Neutrophil (primary cell): Measurements from ENCODE around the gene MYH15.

Experiments
- H3K27ac ChIP-seq: fragments of 200-600 bp; sonication (generic); 2 replicates; pipeline ENCODE4 v1.5.1; 2016; ENCODE audit warnings: mild to moderate bottlenecking, moderate library complexity
- H3K27me3 ChIP-seq: fragments of 200-600 bp; sonication (generic); 2 replicates; pipeline ENCODE4 v1.6.0; 2016; ENCODE audit warnings: mild to moderate bottlenecking
- H3K36me3 ChIP-seq: fragments of 200-600 bp; sonication (generic); 2 replicates; pipeline ENCODE4 v1.5.1; 2017
- H3K4me1 ChIP-seq, 2 experiments: fragments of 200-600 bp in 1 of 2; sonication (generic) in 1 of 2; 1 replicate in 1 of 2; 2 replicates in 1 of 2; pipeline versions ENCODE4 v1.5.1 to v1.6.1; 2013 to 2016; ENCODE audit warnings: low read depth in 1 of 2, low read length in 1 of 2, mild to moderate bottlenecking in 1 of 2, moderate library complexity in 1 of 2; ENCODE audit not compliant: control insufficient read depth in 1 of 2, insufficient read depth in 1 of 2
- H3K4me3 ChIP-seq, 2 experiments: fragments of 200-600 bp in 1 of 2; sonication (generic) in 1 of 2; 1 replicate in 1 of 2; 2 replicates in 1 of 2; pipeline ENCODE4 v1.5.1; 2013 to 2016; ENCODE audit warnings: low read depth in 1 of 2, low read length in 1 of 2, mild to moderate bottlenecking in 1 of 2, moderate library complexity in 1 of 2
- H3K9me3 ChIP-seq: fragments of 200-600 bp; sonication (generic); 2 replicates; pipeline ENCODE4 v1.5.1; 2016
- TF ChIP-seq, protein P1 (sequence below): fragments of 200-600 bp; sonication (generic); IDR thresholded peaks from 2 replicates; pipeline ENCODE4 v1.5.1; 2016; ENCODE audit warnings: antibody characterized with exemption

MYH15 gene

DNA sequence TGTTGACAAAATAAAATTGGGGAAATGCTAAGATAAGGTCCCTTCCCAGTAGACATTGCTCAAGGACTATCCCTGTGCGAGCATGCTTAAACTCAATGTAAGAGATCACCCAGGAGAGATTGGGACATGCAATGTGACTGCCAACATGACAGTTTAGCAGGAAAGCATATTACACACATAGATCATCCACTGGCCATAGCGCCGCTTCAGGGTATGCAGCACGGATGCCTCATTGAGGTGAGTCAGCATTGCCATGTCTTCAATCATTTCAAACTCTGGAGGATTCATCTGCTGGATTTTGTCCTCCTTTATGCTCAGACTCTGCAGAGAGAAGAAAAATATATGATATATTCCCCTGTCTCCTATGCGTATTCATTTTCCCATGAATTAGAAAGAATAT is 8.9 kb downstream of the MYH15 start:
- Histone ChIP-seq H3K4me1 (no peaks in the 10 kb centered on the region), H3K27me3 (no peaks in the 10 kb centered on the region), H3K27ac (no peak overlapping the region), H3K4me3 (no peak overlapping the region), H3K9me3 (no peaks in the 10 kb centered on the region), H3K36me3 (no peaks in the 10 kb centered on the region)
- TF ChIP-seq, protein P1, sequence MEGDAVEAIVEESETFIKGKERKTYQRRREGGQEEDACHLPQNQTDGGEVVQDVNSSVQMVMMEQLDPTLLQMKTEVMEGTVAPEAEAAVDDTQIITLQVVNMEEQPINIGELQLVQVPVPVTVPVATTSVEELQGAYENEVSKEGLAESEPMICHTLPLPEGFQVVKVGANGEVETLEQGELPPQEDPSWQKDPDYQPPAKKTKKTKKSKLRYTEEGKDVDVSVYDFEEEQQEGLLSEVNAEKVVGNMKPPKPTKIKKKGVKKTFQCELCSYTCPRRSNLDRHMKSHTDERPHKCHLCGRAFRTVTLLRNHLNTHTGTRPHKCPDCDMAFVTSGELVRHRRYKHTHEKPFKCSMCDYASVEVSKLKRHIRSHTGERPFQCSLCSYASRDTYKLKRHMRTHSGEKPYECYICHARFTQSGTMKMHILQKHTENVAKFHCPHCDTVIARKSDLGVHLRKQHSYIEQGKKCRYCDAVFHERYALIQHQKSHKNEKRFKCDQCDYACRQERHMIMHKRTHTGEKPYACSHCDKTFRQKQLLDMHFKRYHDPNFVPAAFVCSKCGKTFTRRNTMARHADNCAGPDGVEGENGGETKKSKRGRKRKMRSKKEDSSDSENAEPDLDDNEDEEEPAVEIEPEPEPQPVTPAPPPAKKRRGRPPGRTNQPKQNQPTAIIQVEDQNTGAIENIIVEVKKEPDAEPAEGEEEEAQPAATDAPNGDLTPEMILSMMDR = no peak

DNA sequence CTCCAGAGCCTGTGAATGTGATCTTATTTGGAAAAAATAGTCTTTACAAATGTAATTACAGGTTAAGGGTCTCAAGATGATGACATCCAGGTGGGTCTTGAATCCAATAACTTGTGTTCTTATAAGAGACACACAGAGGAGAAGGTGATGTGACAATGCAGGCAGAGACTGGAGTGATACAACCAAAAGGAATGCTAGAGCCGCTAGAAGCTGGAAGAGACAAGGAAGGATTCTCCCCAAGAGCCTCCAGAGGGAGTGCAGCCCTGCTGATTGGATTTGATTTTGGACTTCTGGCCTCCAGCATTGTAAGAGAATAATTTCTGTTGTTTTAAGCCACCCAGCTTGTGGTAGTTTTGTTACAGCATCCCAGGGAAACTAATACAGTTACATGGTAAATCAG is 9.7 kb downstream of the MYH15 start:
- Histone ChIP-seq H3K4me3 (no peak overlapping the region), H3K9me3 (no peaks in the 10 kb centered on the region), H3K27me3 (no peaks in the 10 kb centered on the region), H3K27ac (no peak overlapping the region), H3K4me1 (no peaks in the 10 kb centered on the region), H3K36me3 (no peaks in the 10 kb centered on the region)
- TF ChIP-seq, protein P1 = no peak

DNA sequence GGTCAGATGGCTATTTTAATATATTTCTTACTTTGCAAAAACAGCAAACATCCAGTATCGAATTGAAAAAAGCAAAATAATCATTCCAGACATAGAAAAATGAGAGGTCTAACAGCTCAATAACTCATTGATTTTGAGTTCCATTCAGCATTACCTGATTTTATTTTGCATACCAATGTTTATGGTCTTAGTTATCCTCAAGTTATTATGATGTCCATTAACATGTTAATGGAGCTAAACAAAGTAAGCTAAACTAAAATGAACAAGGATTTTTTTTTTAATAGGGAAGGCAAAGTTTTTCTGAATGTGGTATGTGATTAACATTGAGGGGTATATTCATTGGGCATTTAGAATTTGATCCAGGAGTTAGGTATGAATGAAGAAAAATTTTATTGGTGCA is 13.1 kb downstream of the MYH15 start:
- H3K4me3 ChIP-seq = no peak overlapping the region
- H3K36me3 ChIP-seq = no peaks in the 10 kb centered on the region
- H3K4me1 ChIP-seq = no peaks in the 10 kb centered on the region
- no peaks in the 10 kb centered on the region for H3K27me3 ChIP-seq
- no peaks in the 10 kb centered on the region for H3K9me3 ChIP-seq
- TF ChIP-seq, protein P1 = no peak
- H3K27ac ChIP-seq = no peak overlapping the region

DNA sequence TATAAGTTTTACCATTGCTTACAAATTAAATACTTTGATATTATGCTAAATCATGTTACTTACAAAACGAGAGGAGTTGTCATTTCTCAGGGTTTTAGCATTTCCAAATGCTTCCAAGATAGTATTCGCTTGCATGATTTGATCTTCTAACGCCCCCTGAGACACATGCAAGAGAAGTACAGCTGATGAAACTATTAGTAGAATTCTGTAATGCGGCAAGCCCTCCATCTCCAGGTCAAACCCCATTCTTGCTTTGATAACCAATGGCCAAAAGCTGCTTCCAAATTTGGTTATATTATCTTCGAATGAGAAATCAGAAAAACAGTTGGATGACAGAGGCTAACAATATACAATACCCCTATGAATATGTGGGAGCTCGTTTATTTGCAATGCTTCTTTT is 14.7 kb downstream of the MYH15 start:
- no peak overlapping the region for H3K27ac ChIP-seq
- H3K27me3 ChIP-seq = no peaks in the 10 kb centered on the region

DNA sequence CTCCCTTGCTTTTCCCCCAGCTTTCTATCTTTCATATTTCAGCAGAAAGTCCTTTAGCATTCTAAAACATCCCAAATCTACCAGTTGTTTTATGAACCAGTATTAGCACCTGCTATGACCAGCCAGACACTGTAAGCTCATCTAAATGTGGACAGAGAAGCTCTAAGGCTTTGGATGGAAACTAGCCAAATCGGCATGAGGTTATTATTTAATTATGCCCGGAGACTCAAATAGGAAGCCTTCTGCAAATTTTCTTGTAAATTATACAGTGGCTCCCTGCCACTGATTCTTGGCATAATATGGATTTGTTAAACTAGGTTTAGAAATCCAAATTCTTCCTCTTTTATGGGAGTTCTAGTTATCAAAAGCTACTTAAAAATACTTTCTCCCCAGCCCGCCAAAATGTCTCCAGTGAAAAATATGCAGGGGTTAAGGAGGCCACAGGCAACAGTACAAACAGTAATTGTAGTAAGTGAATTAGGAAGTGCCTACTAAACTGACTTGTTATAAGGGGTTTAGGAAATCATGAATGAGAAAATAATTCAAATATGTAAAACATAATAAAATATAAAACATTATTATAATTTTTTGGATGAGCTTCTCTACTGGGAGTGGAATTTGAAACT is 15.4 kb downstream of the MYH15 start:
- no peaks in the 10 kb centered on the region for H3K9me3 ChIP-seq
- H3K27ac ChIP-seq = no peak overlapping the region
- no peak overlapping the region for H3K4me3 ChIP-seq
- no peaks in the 10 kb centered on the region for H3K27me3 ChIP-seq
- H3K4me1 ChIP-seq = no peaks in the 10 kb centered on the region
- H3K36me3 ChIP-seq = no peaks in the 10 kb centered on the region
- TF ChIP-seq, protein P1 = no peak

More for the DNA sequence above, 14.7 kb downstream of the MYH15 start:
- Histone ChIP-seq H3K4me3 (no peak overlapping the region), H3K4me1 (no peaks in the 10 kb centered on the region), H3K9me3 (no peaks in the 10 kb centered on the region), H3K36me3 (no peaks in the 10 kb centered on the region)
- TF ChIP-seq, protein P1 = no peak

DNA sequence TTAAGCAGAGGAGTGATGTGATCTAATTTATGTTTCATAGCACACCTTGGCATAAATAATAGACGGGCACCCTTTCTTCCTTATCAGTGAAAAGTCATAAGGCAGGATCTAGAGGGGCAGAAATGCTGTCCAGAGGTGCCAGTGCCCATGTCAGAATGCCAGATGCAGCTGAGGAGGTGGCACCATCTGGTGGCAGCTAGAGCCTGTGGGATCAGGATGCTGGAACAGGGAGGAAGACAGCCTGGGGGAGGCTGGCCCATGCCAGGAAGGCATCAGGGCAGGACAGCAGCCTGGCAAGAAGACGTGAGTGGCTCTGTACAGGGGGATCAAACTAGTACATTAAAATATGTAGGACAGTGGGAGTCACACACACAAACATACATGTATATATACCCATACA is 16.5 kb downstream of the MYH15 start:
- Histone ChIP-seq H3K4me3 (no peak overlapping the region), H3K36me3 (no peaks in the 10 kb centered on the region), H3K4me1 (no peaks in the 10 kb centered on the region), H3K27ac (no peak overlapping the region), H3K27me3 (no peaks in the 10 kb centered on the region), H3K9me3 (no peaks in the 10 kb centered on the region)
- TF ChIP-seq, protein P1 = no peak
